GM21423 (cell line): ENCODE results near the gene NPAS3.

Source experiments
- ATAC-seq: cut with Tn5 transposase; IDR thresholded peaks from one replicate; pipeline ENCODE4 v1.9.1; 2021; ENCODE audit warnings: mild to moderate bottlenecking, moderate library complexity; ENCODE audit not compliant: unreplicated experiment

NPAS3 gene

DNA sequence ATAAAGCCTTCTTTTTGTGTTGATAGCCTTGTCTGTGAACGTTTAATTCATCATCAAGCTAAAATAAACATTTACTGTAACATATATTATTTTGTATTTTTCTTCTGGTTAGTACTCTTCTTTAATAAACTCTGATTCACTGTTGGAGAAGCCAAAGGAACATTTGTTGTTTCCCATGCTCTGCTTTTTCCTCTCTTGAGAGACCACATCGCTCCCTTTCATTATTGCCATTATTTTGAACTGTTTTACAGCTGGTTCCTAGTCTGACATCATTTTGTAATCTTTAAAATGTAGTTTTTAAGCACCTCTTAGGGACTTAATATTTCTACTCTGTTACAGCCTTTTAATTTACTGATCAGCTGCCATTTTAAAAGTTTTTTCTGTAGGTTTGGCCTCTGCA lies 301.8 kb downstream of the NPAS3 start:
- ATAC-seq = no peak

DNA sequence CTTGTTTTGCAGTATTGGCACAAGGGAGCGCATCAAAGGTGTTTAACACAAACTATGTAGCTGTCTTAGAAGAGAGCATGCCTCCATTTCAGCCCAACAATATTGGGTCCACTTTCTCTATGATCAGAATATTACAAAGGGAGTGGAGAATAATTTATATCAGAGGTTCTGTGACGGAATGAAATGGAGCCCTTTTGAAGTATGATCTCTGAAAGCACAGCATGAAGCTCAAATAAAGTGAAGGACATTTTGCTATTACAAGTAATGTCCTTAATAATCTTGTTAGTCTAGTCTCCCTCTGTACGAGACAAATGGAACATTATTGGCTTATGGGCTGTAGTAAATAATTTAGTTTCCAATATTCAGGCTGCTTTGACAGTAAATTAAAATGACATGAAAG lies 302.7 kb downstream of the NPAS3 start:
- ATAC-seq = no peak

DNA sequence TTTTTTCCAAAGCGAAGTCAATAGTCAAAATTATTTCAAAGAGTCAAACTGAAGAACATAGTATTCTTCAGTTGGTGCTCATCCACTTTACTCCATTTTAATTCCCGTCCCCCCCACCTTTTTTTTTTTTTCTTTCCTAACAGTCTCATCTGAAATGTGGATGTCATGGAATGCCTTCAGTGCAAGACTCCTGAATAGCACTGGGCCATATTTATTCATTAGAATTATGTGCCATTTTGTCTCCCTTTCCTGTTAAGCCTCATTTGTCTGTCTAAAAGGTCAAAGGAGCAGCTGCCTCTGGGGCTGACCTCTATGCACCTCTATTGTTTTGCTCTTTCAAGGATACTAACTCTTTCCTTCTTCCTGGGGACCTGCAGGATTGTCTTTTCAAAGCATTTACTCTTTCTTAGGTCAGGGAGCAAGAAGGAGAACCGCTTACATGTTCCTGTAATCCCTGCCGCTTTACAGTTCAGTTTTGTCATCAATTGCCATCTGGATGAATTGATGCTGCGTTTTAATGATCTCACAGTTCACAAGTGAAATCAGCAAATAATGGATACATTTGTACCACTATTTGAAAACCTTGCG lies 310.6 kb downstream of the NPAS3 start:
- ATAC-seq = no peak

DNA sequence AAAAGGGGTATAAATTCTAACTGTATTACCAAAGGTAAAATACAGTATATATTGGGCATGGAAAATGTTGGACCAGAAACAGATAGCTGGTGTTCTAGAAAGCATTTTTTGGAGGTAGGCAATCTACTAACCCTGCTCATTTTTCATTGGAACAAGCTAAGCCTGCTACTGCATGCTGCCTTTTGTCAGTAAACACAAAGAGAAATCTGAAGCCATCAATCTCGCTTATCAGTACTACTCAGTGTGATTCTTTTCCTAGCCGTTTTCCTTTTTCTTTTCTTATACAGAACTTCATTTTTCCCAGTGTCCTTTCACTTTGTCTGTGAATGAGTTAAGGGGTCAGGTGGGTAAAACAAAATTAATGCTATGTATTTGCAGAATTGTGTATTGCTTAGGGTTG lies 312.3 kb downstream of the NPAS3 start:
- ATAC-seq = no peak

DNA sequence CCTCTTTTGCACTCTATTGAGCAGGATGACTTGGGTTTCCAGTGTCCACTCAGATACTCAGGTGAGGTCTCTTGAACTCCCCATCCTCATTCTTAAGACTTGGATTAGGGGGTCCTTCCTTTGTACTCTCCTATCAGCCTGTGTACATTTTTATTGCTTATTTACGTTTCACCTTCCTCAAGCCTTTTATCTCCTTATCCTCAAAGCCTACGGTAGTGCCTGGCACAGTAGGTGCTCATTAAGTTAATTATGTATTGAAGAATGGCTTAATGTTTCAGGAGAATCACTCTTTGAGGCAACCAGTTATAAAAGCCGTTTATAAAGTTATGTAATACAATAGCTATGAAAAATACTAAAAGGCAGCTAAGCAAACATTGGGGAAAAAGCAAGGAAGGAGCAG lies 315.7 kb downstream of the NPAS3 start:
- no peak for ATAC-seq

DNA sequence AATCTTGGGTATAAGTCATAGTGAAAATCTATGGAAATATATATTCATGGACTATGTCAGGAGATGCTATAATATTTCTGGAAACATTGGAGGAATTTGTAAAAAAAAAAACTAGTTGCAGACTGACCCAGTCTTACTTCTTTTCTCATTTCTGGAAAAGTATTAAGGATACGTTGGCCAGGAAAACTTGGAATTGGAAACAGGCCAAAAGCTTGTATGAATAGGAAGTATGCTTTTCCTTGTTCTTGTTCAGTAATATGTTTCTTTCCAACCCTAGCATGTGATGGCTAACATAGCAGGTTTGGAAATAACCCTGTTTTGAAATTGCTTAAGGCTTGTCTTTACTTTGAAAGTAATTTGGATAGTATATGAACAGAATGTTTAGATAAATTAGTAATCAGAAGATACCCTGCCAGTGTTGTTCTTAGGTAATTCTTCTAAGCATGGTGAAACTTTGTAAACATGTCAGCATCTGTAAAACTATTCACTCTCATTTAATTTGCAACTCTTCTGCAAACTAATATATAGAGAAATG lies 316.2 kb downstream of the NPAS3 start:
- no peak for ATAC-seq

DNA sequence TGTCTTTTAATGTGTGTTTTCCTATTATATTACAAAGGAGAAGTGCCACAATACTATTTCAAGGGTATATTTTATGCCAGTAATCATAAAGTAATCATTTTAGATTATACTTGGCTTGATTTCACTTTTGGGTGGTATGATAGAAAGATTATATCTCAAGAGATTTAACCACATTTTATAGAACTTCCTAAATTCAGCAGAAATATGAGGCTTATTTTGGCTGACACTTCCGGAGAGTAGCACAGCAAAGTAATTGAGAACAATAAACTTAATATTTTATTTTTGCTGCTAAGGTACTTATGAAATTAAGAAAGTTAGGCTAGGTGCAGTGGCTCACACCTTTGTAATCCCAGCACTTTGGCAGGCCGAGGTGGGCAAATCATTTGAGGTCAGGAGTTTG lies 319.1 kb downstream of the NPAS3 start:
- no peak for ATAC-seq

DNA sequence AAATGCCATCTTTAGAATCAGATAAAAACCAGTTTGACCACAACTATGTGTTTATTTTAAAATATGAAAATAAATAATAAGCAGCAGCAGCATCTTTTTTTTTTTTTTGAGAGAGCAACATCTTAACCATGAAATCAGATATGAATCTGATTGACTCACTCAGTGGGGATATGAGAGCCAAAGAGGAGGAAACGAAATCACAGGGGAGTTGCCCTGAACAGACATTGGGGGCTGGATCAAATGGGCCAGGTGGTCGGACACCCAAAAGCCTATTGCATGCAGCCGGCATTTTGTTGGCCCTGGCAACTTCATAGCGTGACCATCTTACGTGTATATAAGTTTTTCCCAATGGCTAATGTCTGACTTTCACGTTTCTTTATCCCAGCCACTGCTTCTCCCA lies 321.1 kb downstream of the NPAS3 start:
- ATAC-seq = no peak

DNA sequence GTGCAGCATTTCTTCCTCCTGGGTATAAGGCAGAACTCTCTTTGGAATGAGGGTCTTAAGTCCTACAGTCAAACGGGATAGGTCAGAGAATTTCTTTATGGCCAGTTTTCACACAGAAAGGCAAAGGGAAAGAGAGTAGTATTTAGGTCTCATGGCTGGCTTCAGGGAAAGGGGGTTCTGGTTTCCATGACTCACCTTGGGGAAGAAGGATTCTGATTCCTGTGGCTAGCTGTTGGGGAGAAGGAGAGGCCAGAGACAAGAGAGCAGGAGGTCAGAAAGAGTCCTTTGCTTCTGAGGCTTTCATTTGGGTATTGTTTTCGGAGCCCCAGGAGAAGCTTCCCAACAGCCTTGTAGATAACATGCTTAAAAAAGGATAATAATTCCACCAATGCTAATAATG lies 332.5 kb downstream of the NPAS3 start:
- no peak for ATAC-seq

DNA sequence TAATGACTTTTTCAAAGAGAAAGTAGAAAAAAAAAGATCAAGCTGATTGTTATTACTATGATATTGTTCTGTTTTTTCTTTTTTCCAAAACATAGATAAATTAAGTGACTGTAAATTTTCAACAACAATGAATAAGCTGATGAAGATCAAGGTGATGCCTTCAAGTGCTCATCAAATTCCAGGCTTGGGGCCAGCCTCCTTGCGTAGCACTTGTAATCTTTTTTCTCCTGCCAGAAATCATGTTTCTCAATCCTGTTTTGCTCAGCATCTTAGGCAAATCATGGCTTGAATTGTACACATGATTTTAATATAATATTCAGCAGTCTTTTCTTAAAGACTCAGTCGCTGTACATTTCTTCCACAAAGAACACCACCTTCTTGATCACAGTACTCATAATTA lies 333.2 kb downstream of the NPAS3 start:
- no peak for ATAC-seq

DNA sequence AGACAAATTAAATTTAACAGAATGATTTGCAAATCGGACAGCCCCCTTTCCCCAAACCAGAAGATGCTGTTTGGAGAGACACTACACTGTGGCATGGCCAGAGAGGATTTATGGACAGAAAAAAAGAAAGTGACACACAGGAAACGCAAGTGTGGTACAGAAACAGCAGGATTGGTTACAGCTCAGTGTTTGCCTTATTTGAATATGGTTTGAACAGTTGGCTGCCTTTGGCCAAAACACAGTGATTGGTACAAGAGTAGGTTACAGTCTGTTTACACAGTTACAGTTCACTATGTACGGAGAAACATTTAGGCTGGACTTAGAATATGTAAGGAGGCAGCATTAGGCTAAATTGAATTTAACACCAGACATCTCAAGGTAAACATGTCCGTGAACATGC lies 335.3 kb downstream of the NPAS3 start:
- no peak for ATAC-seq

DNA sequence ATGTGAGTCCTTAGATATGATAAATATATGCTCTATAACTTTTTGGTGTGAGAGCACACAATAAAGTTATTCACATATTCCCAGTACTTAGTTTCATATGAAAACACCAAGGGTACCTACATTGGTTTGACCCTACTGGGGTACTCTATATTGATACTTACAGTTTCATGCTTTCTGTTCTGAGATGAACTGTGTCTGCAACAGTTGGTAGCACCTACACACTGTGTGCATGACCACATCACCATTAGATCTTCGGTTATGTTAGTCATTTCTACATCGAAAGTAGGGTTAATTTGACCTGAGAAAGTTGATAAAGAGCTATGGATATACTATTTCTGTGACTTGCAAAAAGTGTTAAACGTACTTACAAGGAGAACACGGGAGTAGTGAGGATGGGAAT lies 337.2 kb downstream of the NPAS3 start:
- ATAC-seq = no peak

DNA sequence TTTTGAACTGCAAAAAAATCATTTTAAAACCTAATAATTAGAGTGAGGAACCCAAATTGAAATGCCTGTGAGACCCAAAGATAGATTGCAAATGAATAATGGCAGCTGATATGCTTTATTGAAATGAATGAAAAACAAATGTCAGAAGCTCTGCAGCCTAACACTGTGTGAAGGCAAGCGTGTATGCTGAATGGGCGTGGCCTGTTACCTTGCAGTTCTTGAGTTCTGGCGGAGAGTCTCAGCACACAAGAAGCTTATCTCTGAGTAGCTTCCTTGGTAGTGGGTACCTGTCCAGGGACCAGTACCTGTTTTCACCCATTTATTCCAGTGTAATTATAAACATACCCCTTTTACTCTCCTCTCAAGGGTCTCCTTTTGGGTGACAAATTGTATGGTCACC lies 341.2 kb downstream of the NPAS3 start:
- ATAC-seq = no peak

DNA sequence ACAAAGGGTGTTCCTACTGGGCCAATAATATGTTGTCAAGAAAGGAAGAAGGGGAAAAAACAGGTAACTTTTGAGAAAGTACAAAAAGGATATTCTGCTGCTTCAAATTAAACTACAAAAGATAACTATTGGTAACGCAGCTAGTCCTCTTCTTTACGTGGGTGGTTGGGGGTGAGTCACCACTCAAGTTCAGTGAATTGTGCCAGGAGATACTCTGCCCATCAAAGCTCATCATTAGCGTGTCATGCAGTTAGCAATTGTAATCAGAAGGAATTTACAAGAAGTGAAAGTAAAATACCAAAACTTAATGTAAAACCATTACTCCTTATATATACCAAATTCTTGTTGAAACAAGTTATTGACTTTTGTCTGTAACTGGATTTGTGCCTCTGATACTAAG lies 342.0 kb downstream of the NPAS3 start:
- no peak for ATAC-seq

DNA sequence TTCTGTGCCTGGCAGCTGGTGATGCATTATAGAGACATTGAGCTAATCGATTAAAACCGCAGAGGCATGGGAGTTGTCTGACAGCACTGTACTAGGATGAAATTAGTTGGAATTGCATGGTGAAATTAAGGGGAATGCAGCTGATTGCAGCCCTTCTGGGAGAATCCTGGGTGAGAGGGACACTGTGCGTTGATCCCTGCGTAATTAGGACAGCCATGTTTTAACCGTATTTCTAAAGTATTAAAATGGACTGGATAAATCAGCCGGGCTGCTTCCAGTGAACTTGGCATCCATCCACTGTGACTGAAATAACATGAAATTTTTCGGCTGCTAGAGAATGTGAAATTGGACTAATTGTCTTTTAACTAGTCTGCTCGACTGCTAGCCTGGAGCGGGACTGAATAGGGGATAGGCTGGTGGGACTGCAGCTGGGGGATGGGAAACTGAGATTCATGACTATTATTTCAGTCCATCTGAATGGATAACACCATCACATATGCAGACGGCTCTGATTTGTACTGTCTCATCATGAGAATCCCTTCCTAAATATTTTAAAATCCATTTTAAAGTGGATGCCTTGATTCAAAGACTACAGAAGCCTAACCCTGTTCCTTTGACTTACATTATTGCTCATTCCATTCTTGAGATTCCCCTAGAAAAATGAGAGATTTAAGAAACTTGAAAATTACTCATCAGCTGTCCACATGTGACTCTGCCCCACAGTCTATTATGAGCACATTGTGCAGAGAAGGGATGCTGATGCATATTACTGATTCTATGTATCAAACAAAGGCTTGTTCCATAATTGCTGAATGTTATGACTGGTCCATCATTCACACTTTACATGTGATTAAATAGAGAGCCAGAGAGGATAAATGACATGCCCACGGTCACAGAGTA lies 343.9 kb downstream of the NPAS3 start:
- no peak for ATAC-seq

DNA sequence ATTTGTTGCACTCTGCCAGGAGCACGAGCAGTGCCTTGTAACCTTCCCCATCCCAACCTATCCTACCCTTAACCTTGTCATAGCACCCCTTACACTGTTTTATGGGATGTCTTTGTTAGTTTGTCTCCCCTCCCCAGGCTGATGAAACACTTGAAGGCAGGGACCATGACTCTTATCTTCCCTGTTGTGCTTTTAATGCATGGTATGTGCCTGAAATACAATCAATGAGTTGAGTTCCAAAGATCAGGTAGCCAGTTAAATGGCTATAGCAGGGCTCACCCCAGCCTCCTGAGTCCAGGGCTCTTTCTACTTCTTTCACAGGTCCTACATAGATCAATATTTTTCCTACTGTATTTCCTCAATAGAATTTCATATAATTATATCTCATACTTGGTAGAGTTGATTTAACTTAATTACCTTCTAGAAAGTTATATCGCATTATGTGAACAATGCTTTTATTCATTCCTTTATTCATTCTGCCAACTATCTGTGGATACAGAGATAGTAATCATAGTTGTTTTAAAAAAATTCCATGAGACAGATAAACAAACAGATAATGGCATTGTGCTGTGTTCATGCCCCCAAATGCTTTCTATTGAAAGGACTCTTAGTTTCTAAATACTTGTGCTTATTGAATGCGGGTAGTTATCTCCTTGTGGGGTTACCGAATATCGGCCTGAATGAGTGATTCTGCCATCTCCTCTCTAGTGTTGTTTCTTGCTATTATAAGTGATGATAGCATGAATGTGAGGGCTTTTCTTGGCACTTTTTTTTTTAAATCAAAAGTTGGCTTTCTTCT lies 347.4 kb downstream of the NPAS3 start:
- ATAC-seq = no peak

DNA sequence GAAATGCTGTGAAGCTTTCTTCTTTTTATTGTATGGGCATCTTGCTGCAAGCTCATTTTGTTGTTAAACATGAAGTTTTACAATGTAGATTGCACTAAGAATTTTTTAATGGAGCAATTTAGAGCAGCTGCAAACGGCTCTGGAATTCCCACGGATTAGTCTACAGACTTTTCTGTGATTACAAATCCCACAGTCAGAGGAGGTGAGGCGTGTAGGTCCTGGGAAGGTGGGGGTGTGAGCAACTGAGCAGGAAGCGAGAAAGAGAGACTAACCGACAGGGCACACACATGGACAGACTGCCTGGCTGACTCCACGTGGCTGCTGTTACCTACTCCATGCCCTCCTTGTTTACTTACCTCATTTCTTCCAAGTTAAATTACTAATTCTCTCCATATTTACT lies 348.5 kb downstream of the NPAS3 start:
- no peak for ATAC-seq

DNA sequence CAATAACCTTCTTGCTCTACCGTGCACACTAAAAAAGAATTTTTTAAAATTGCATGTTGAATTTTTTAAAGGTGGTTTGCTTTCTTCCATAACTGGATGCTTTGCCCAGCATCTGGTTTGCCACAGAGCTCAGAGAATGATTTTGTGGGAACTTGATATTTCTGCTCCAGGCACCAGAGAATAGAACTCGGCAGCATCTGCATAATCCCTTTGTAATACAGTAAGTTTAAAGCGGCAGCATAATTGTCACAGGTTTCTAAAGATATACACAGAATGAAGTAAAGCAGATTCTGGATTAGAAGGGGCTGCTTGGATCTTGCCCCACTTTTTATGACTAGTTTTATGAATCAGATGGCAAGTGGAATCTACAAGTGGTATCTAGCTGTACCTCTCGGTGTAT lies 352.0 kb downstream of the NPAS3 start:
- no peak for ATAC-seq

DNA sequence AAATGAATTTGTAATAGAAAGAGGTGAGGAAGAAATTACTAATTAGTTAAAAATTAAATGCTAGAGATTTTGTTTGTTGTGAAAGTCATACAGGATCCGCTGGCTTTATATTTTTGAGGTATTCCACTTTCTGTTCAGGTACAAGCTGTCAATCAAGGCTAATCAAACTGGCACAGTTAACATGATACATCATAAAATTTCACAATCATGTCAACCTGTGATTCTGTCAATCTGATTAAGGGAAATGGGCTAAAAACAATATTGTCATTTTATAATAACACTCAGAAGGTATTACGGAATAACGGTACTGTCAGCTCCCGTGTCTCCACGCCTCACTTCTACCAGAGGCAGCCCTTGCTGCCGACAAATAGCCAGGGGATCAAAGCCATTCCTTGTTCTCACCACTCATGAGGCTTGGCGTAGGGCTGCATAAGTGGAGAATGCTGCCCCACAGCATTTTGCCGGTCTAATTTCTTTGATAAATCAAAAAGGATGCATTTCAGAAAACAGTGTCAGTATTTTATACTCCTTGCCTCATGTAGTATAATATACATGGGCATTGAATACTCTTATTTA lies 352.9 kb downstream of the NPAS3 start:
- ATAC-seq = no peak

DNA sequence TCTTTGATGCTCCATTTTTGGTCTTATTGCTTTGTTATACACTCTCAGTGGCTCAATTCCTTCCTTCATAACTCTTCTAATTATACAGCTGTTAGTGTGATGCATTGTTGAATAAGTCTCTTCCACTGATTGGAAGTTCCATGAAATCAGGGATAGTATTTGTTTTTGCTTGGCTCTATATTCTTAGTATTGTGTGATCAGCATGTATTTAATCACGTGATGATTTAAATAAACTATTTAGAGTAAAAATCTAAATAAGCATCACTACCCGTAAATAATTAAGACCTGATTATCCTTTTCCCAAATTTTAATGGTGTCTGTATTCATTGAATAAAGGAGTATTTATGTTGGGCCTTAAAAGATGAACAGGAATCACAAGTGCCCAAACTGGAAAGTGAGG lies 355.7 kb downstream of the NPAS3 start:
- ATAC-seq = no peak

DNA sequence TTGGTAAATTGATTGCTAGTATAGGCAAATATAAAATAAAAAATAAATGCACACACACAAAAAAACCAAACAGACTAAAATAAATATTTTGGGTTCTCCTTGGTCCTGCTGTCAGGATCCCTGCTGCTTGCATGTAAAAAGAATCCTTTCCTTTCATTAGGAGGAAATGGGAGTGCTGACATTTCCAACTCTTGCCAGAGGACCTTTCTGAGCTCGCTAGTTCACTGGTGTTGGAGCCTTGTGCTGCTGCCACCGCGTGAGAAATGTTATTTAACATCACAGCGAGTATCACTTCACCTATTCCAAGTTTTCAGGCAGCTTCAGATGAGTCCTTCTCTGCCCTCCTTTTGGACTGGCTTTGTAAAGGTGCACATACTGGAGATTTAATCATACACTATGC lies 358.9 kb downstream of the NPAS3 start:
- ATAC-seq = no peak
